Colonic mucosa (tissue), 4 donors: Measurements from ENCODE around the gene LIFR. TPM values are rescaled to one million over a fixed set of nuclear protein-coding genes. Genes with fewer than 3 reads are reported as not detected.

Experiments
- DNase-seq: peaks from one replicate; pipeline ENCODE4 v3.0.0-alpha.2; 2020
- H3K27ac ChIP-seq: fragments of 200-600 bp; one replicate; pipeline ENCODE4 v1.8.0; 2021
- H3K27me3 ChIP-seq: fragments of 200-600 bp; one replicate; pipeline ENCODE4 v1.8.0; 2021
- H3K36me3 ChIP-seq: fragments of 200-600 bp; one replicate; pipeline ENCODE4 v1.8.0; 2021
- H3K4me1 ChIP-seq: fragments of 200-600 bp; one replicate; pipeline ENCODE4 v1.8.0; 2021; ENCODE audit warnings: mild to moderate bottlenecking
- H3K4me3 ChIP-seq: fragments of 200-600 bp; one replicate; pipeline ENCODE4 v1.8.0; 2021
- H3K9ac ChIP-seq, 2 donors: one replicate each; pipeline ENCODE4 v1.7.0; 2013; ENCODE audit warnings: control low read depth in 2 of 2, low read depth in 2 of 2, low read length in 2 of 2
- H3K9me3 ChIP-seq: fragments of 200-600 bp; one replicate; pipeline ENCODE4 v1.8.0; 2021
- intact Hi-C: fragments of 100-400 bp; cut with DNase I; formaldehyde crosslinking; loops from one replicate; pipeline ENCODE4 v1.14.1; 2022
- total RNA-seq, 2 donors: library from RNA; stranded (reverse); fragmentation: NEBNext Ultra II Directional in 1 of 2; extraction: Animal tissue kit (Norgen Biotek cat#: 25700) in 1 of 2; gene quantifications; one replicate each; pipeline ENCODE4 v1.2.1, GENCODE V29; 2021
- TF ChIP-seq, protein P1 (sequence below): fragments of 200-600 bp; IDR thresholded peaks from one replicate; pipeline ENCODE4 v1.8.0; 2022; ENCODE audit warnings: antibody characterized with exemption, mild to moderate bottlenecking
- donor health status: healthy.
- donor health status: DM: no; HTN: no; CAD: no.
- donor health status: DM: no; HTN: no; CAD: no.

Gene LIFR
- total RNA-seq, 2 donors from 2014 or later = 7.0 to 10.3 TPM

DNA sequence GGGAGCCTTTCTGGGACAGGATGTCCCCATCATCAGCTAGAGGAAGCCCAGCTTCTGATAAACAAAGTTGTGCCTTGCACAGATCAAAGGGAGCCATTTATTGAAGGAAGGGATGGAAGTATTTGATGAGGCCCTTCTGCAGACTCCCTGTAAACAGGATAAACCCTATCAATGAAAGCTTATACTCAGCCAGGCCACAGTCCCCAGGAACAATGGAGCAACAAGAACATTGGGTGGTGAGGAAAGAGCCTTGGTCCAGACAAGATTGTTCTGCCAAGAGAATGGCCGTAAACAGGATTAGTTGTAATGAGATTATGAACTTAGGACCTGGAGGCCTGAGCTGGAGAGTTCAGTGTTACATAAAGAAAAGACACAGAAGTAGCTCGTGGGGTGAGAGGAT lies 40.5 kb upstream of the LIFR start:
- DNase-seq = no peak
- Histone ChIP-seq H3K4me1 (no peaks in the 10 kb centered on the region), H3K9me3 (no peaks in the 10 kb centered on the region), H3K36me3 (no peaks in the 10 kb centered on the region), H3K27me3 (no peaks in the 10 kb centered on the region), H3K9ac (no peak overlapping the region), H3K27ac (no peak overlapping the region), H3K4me3 (no peak overlapping the region)
- intact Hi-C loops = no loop called here
- TF ChIP-seq, protein P1, sequence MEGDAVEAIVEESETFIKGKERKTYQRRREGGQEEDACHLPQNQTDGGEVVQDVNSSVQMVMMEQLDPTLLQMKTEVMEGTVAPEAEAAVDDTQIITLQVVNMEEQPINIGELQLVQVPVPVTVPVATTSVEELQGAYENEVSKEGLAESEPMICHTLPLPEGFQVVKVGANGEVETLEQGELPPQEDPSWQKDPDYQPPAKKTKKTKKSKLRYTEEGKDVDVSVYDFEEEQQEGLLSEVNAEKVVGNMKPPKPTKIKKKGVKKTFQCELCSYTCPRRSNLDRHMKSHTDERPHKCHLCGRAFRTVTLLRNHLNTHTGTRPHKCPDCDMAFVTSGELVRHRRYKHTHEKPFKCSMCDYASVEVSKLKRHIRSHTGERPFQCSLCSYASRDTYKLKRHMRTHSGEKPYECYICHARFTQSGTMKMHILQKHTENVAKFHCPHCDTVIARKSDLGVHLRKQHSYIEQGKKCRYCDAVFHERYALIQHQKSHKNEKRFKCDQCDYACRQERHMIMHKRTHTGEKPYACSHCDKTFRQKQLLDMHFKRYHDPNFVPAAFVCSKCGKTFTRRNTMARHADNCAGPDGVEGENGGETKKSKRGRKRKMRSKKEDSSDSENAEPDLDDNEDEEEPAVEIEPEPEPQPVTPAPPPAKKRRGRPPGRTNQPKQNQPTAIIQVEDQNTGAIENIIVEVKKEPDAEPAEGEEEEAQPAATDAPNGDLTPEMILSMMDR = no peak

DNA sequence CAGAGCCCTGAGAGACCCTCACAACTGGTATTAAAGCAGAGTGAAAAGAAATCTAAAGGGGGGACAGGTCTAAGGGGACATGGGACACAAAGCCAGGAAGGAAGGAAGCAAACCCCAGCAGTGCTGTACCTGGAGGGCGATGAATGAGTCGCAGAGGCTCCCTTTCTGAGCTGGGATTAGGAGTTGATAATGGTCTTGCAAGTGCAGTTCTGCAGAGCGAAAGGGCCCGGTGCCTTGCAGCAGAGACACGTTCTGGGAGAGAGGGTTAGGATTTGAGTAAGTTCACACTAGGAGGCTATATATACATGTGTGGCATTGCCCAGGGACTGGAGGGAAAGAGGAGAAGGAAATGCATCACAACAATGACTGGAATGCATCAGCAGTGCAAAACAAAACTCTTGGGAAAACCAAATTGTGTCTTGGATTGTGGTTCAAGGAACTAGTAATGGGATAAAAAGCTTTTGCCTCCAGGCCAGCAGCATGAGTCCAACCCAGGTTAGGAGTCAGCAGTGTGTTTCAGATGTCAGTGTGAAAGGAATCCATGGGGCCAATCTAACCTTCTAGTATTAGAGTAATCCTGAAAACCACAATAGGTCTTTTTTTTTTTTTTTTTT lies 38.8 kb upstream of the LIFR start:
- Histone ChIP-seq H3K27ac (no peak overlapping the region), H3K9me3 (no peaks in the 10 kb centered on the region), H3K4me1 (no peaks in the 10 kb centered on the region), H3K9ac (no peak overlapping the region), H3K27me3 (no peaks in the 10 kb centered on the region), H3K4me3 (no peak overlapping the region), H3K36me3 (no peaks in the 10 kb centered on the region)
- intact Hi-C loops = no loop called here
- DNase-seq = no peak
- TF ChIP-seq, protein P1 = no peak

DNA sequence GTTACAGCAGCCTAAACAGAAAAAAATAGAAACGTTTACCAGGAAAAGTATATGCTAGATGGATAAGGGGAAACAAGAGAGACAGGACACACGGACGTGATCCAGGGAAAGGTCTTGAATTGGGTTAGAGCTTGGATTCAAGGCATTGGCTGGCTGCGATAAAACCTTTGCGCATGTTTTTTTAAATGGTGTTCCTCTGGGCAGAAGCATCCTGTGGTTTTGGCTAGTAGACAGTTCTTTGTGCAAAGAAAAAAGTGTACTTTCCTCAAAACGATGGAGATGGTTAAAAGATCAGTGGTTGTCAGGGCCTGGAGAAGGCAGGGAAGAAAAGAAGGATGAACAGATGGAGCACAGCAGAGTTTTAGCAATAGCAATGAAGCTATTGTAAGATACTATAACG lies 37.5 kb upstream of the LIFR start:
- TF ChIP-seq, protein P1 = no peak
- Histone ChIP-seq H3K4me3 (no peak overlapping the region), H3K36me3 (no peaks in the 10 kb centered on the region), H3K9ac (no peak overlapping the region), H3K27me3 (no peaks in the 10 kb centered on the region), H3K9me3 (no peaks in the 10 kb centered on the region), H3K4me1 (no peaks in the 10 kb centered on the region), H3K27ac (no peak overlapping the region)
- intact Hi-C loops = no loop called here
- no peak for DNase-seq

GRCh38 chr5:38591523-38591849 lies 35.0 kb upstream of the LIFR start:
- no peak for DNase-seq
- H3K27ac ChIP-seq = no peak overlapping the region
- TF ChIP-seq, protein P1 = no peak
- no peaks in the 10 kb centered on the region for H3K27me3 ChIP-seq
- H3K9ac ChIP-seq = no peak overlapping the region
- intact Hi-C loops = no loop called here
- H3K4me1 ChIP-seq = no peaks in the 10 kb centered on the region
- no peaks in the 10 kb centered on the region for H3K9me3 ChIP-seq
- H3K4me3 ChIP-seq = no peak overlapping the region
- H3K36me3 ChIP-seq = no peaks in the 10 kb centered on the region

DNA sequence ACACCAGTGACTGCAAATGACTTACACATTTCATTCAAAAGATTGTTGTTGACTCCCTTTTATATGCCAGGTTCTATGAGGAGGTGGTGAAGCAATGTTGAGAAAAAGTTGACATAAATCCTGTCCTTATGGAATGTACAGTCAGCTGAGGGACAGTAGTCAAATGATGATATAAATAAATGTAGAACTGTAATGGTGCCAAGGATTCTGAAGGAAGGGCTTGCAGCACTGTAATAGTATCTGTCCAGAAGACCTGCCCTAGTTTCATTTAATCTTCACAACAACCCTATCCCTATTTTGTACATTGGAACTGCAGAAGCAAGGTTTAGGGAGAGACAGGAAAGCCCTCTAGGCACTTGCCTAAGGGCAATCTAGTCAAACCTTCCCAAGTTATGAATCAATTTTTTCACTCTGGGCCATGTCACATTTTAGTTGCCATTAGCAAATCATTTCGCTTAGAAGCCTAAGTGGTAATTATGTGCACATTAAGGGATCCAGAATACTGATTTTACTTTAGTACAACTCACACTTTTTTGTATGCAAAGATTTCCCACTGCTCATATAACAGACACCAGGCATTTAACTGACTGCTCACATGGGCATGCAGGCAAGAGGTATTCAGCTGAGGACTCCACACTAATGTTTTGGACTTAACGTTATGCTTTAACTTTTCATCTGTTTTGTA lies 34.5 kb upstream of the LIFR start:
- H3K9ac ChIP-seq = no peak overlapping the region
- no peaks in the 10 kb centered on the region for H3K36me3 ChIP-seq
- H3K27me3 ChIP-seq = no peaks in the 10 kb centered on the region
- H3K4me1 ChIP-seq = no peaks in the 10 kb centered on the region
- TF ChIP-seq, protein P1 = no peak
- no peak overlapping the region for H3K27ac ChIP-seq
- DNase-seq = no peak
- intact Hi-C loops = no loop called here
- no peak overlapping the region for H3K4me3 ChIP-seq
- no peaks in the 10 kb centered on the region for H3K9me3 ChIP-seq
